Right lobe of liver (tissue), 4 donors: ENCODE results near the gene KCNK16.

ENCODE experiments used
- POLR2A ChIP-seq: fragments of 450-650 bp; IDR thresholded peaks from one replicate; pipeline ENCODE4 v1.6.1; 2017; ENCODE audit warnings: antibody characterized with exemption, mild to moderate bottlenecking
- TF ChIP-seq, protein P1 (sequence below), 4 donors: fragments of 200-600 bp in 3 of 4; fragments of 450-650 bp in 1 of 4; IDR thresholded peaks; one replicate each; pipeline versions ENCODE4 v1.5.1 to v1.8.0; 2016 to 2022; ENCODE audit warnings: antibody characterized with exemption in 4 of 4, mild to moderate bottlenecking in 2 of 4
- donor health status: DM: no; HTN: no; CAD: no.
- donor health status: DM: no; HTN: no; CAD: no.
- donor health status: DM: no; HTN: yes; CAD: no.

DNA sequence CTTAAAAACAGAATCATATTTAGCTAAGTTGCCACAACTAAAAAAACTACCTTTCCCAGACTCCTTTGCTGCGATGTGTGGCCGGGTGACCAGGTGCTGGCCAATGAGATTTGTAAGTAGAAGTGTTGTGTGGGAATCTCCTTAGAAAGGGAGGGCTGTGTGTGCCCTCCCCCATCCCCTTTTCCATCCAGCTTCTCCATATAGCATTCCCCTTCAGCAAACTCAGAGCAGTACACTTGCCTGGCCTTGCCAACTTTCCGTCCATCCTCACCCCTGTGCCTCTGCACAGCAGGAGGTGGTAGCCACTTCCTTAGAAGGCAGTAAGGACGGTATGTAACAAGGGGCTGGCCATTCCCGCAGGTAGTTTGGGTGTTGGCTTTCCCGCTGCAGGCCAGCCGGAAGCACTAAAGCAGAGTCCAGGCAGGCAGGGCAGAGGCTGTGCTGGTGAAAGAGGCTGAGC is 22.3 kb upstream of the KCNK16 start:
- TF ChIP-seq POLR2A = no peak
- TF ChIP-seq, protein P1, sequence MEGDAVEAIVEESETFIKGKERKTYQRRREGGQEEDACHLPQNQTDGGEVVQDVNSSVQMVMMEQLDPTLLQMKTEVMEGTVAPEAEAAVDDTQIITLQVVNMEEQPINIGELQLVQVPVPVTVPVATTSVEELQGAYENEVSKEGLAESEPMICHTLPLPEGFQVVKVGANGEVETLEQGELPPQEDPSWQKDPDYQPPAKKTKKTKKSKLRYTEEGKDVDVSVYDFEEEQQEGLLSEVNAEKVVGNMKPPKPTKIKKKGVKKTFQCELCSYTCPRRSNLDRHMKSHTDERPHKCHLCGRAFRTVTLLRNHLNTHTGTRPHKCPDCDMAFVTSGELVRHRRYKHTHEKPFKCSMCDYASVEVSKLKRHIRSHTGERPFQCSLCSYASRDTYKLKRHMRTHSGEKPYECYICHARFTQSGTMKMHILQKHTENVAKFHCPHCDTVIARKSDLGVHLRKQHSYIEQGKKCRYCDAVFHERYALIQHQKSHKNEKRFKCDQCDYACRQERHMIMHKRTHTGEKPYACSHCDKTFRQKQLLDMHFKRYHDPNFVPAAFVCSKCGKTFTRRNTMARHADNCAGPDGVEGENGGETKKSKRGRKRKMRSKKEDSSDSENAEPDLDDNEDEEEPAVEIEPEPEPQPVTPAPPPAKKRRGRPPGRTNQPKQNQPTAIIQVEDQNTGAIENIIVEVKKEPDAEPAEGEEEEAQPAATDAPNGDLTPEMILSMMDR (IDR thresholded peaks at IDR 0.05) = no peak
